ENCODE results near the gene WDR90.

DNA sequence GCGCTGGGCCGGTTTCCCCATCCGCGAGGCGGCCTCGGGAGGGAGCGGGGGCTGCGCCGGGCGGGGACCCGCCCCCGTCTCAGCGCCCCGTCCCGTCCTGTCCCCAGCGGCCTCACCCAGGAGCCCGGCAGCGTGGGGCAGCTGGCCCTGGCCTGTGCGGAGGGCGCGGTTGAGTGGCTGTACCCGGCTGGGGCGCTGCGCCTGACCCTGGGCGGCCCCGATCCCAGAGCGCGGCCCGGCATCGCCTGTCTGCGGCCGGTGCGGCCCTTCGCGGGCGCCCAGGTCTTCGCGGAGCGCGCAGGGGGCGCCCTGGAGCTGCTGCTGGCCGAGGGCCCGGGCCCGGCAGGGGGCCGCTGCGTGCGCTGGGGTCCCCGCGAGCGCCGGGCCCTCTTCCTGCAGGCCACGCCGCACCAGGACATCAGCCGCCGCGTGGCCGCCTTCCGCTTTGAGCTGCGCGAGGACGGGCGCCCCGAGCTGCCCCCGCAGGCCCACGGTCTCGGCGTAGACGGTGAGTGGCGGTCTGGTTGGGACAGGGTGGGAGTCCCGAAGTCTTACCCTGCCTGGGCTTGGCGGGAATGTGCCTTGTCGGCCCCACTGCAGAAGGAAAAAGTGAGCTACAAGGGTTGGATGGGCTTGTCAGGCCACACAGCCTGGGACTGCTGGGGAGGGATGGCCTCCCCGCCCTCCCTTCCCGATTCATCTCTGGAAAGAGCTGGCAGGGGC, 66.5 kb downstream of the WDR90 start:
- TF ChIP-seq POLR2A (IDR thresholded peaks at IDR 0.05) (no peak), POLR2AphosphoS5 (IDR thresholded peaks at IDR 0.05; ENCODE audit: insufficient read depth in 1 of 2, low read depth in 1 of 2) (no peak)
- TF ChIP-seq, protein P1, sequence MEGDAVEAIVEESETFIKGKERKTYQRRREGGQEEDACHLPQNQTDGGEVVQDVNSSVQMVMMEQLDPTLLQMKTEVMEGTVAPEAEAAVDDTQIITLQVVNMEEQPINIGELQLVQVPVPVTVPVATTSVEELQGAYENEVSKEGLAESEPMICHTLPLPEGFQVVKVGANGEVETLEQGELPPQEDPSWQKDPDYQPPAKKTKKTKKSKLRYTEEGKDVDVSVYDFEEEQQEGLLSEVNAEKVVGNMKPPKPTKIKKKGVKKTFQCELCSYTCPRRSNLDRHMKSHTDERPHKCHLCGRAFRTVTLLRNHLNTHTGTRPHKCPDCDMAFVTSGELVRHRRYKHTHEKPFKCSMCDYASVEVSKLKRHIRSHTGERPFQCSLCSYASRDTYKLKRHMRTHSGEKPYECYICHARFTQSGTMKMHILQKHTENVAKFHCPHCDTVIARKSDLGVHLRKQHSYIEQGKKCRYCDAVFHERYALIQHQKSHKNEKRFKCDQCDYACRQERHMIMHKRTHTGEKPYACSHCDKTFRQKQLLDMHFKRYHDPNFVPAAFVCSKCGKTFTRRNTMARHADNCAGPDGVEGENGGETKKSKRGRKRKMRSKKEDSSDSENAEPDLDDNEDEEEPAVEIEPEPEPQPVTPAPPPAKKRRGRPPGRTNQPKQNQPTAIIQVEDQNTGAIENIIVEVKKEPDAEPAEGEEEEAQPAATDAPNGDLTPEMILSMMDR (IDR thresholded peaks at IDR 0.05): no peak
